ENCODE measurements around the gene SYNE2.

The SYNE2 gene

DNA sequence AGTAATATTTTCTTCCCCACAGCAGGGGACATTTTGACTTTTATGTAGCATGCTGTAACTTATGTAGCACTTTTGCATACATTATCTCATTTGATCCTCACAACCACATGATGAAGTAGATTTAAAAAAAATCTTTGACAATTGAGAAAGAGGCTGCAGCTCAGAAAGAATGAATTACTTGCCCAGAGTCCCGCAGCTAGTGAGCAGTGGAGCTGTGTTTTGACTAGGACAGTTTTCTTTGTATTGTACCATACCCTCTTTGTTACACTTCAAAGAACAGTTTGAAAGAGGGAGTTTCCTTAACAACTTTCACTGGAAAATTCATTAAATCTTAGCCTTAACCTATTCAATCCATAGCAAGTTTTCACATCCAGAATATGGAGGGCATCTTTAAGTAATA lies 58.6 kb downstream of the SYNE2 start:
- DNase-seq (ENCODE audit: low read depth), result no peak
- no peak overlapping the region for H3K4me3 ChIP-seq (ENCODE audit: low read depth, low read length)
- TF ChIP-seq, protein P1, sequence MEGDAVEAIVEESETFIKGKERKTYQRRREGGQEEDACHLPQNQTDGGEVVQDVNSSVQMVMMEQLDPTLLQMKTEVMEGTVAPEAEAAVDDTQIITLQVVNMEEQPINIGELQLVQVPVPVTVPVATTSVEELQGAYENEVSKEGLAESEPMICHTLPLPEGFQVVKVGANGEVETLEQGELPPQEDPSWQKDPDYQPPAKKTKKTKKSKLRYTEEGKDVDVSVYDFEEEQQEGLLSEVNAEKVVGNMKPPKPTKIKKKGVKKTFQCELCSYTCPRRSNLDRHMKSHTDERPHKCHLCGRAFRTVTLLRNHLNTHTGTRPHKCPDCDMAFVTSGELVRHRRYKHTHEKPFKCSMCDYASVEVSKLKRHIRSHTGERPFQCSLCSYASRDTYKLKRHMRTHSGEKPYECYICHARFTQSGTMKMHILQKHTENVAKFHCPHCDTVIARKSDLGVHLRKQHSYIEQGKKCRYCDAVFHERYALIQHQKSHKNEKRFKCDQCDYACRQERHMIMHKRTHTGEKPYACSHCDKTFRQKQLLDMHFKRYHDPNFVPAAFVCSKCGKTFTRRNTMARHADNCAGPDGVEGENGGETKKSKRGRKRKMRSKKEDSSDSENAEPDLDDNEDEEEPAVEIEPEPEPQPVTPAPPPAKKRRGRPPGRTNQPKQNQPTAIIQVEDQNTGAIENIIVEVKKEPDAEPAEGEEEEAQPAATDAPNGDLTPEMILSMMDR (IDR thresholded peaks at IDR 0.05; ENCODE audit: control insufficient read depth, extremely low read depth, insufficient read depth), result no peak

DNA sequence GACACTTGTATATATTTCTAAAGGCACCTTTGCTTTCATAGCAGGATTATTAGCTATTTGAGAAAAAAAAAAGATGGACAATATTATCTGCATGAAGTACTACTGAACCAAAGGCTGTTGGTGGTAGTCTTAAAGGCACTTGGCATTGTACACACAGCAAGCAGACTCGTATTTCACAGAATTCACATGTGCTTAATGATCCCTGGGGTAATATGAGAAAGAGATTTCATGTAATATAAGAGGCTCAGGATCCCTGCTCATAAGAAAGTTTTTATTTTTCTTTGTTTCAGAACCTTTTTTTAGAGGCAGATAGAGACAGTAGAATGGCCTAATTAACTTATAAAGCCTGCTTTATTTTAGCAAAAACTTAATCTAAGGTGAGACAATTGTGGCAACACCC lies 59.5 kb downstream of the SYNE2 start:
- TF ChIP-seq, protein P1 (IDR thresholded peaks at IDR 0.05; ENCODE audit: control insufficient read depth, extremely low read depth, insufficient read depth), result no peak
- DNase-seq (ENCODE audit: low read depth), result no peak
- H3K4me3 ChIP-seq (ENCODE audit: low read depth, low read length), result no peak overlapping the region

DNA sequence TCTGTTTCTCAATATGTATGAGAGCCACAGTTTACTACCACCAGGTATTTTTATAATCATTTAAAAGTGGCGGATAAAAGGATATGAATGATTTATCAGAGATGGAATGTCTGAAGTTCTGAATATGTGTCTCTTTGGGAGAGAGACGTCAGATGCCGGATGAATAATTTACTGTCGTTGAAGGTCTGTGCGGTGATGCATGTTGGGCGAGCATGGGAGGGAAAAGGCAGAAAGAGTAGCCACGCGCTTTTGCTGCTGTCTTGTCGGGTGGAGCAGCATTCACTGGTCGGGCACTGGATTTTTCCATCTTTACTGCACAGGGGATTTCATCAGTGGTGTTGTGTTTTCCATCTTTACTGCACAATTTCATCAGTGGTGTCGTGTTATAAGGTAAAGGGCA lies 65.6 kb downstream of the SYNE2 start:
- DNase-seq (ENCODE audit: low read depth), result no peak
- no peak overlapping the region for H3K4me3 ChIP-seq (ENCODE audit: low read depth, low read length)
- TF ChIP-seq, protein P1 (IDR thresholded peaks at IDR 0.05; ENCODE audit: control insufficient read depth, extremely low read depth, insufficient read depth), result no peak

DNA sequence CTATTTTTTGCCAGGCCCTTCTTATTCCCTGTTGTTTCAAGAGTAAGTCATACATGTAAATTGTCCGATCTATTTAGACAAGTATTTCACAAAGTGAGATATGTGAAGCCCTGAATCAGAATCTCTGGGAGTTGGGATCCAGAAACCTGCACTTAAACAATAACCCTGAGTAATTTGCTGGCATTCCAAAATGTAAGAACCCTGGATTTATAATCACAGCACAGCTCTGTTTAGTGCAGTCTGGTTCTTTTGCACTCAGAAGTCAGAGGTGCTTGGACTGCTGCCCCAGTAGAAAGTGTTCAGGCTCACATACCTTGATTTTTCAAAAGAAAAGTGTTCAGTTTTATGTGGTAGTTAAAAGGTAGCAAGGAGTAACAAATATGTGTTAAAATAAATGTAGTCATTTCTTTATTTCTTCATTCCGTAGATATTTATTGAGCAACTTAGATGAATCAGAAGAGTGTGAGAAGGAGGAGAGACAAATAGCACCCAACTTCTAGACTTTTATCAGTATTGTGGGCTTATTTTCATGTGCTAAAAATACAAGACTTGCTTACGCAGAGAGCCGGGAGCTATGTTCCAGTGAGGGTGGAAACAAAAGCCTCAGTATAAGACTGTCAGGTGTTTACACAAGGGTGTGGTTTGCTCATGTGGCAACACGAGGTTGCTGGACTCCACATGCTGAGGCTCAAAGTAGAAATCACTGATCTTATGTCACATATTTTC lies 70.1 kb downstream of the SYNE2 start:
- no peak overlapping the region for H3K4me3 ChIP-seq (ENCODE audit: low read depth, low read length)
- peak; percentile 19 for DNase-seq (ENCODE audit: low read depth)
- TF ChIP-seq, protein P1 (IDR thresholded peaks at IDR 0.05; ENCODE audit: control insufficient read depth, extremely low read depth, insufficient read depth), result no peak

DNA sequence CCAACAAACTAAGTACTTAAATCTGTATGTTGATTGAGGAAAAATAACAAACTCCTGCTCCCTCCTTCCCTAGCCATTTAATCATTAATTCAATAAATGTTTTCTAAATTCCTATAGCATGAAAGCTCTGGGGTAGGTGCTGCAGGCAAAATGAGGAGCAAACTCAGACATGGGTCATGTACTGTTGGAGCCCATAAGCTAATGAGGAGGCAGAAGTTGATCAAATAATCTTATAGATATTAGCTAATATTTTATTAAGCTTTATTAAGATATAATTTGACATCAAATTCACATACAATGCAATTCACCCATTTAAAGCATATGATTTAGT lies 70.6 kb downstream of the SYNE2 start:
- TF ChIP-seq, protein P1 (IDR thresholded peaks at IDR 0.05; ENCODE audit: control insufficient read depth, extremely low read depth, insufficient read depth), result no peak

DNA sequence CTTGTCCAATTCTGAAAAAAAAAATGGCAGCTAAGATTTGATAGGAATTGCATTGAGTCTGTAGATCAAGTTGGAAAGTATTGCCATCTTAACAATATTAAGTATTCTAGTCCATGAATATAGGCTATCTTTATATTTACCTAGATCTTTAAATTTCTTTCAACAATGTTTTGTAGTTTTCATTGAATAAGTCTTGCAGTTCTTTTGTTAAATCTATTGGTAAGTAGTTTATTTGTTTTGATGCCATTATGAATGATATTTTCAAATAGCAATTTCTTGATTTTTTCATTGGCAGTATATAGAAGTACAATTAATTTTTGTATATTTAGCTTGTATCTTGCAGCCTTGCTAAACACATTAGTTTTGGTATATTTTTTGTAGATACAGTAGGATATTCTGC lies 71.6 kb downstream of the SYNE2 start:
- TF ChIP-seq, protein P1 (IDR thresholded peaks at IDR 0.05; ENCODE audit: control insufficient read depth, extremely low read depth, insufficient read depth), result no peak

More for the DNA sequence above, 70.6 kb downstream of the SYNE2 start:
- H3K4me3 ChIP-seq (ENCODE audit: low read depth, low read length), result no peak overlapping the region
- DNase-seq (ENCODE audit: low read depth), result no peak

DNA sequence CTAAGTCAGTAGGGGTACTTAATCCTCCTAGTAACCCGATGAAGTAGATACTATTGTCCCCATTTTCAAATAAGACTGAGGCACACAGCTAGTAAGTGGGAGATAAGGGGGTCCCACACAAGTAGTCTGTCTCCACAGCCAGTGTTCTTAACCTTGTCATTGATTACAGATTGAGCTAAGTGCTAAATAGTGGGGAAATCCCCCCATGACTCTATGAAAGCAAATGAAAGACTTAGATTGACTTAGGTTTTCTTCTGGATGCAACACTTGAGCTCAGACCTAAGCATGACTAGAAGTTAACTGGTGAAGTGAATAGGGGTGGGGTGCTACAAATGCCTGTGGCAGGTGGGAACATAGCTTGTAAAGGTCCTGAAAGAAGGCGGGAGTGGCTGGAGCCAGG lies 73.8 kb downstream of the SYNE2 start:
- no peak overlapping the region for H3K4me3 ChIP-seq (ENCODE audit: low read depth, low read length)
- DNase-seq (ENCODE audit: low read depth), result no peak
- TF ChIP-seq, protein P1 (IDR thresholded peaks at IDR 0.05; ENCODE audit: control insufficient read depth, extremely low read depth, insufficient read depth), result no peak

More for the DNA sequence above, 71.6 kb downstream of the SYNE2 start:
- DNase-seq (ENCODE audit: low read depth), result no peak
- H3K4me3 ChIP-seq (ENCODE audit: low read depth, low read length), result no peak overlapping the region
